Choroid plexus epithelial cell (primary cell): ENCODE measurements around the gene OTOF.

Source experiments
- DNase-seq: peaks from one replicate; pipeline ENCODE4 v3.0.0-alpha.2; 2010; ENCODE audit warnings: low read depth
- H3K4me3 ChIP-seq: 2 replicates; pipeline ENCODE4 v1.5.1; 2011; ENCODE audit warnings: low read depth, mild to moderate bottlenecking, control low read depth, low read length, moderate library complexity
- TF ChIP-seq, protein P1 (sequence below): conservative IDR thresholded peaks from 2 replicates; pipeline ENCODE4 v1.5.1; 2011; ENCODE audit warnings: low read depth, mild to moderate bottlenecking, control low read depth, inconsistent platforms, low read length, moderate library complexity

Gene OTOF

DNA sequence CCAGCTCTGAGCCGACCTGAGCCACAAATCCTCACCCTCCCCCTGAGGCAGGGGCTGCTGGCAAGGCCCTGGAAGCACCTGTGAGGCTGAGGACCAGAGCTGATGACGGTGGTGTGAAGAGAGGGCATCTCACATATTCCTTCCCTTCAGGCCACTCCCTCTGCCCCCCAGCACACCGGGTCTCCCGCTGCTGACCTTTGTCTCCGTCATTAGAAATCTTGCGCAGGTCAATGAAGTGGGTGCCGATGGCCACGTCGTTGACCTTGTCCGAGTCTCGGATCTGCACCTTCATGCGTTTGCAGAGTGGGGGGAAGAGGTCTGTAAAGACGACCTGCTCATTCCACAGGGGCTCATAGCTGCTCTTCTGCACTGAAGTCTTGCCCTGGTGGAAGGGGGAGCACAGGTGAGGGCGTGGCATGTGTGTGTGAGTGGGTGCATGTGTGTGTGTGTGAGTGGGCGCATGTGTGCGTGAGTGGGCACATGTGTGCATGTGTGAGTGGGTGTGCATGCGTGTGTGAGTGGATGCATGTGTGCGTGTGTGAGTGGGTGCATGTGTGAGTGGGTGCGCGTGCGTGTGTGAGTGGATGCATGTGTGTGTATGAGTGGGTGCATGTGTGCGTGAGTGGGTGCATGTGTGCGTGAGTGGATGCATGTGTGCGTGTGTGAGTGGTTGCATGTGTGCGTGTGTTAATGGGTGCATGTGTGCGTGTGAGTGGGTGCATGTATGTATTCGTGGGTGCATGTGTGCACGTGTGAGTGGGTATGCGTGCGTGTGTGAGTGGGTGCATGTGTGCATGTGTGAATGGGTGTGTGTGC, 4.5 kb upstream of the OTOF start:
- DNase-seq: no peak
- TF ChIP-seq, protein P1, sequence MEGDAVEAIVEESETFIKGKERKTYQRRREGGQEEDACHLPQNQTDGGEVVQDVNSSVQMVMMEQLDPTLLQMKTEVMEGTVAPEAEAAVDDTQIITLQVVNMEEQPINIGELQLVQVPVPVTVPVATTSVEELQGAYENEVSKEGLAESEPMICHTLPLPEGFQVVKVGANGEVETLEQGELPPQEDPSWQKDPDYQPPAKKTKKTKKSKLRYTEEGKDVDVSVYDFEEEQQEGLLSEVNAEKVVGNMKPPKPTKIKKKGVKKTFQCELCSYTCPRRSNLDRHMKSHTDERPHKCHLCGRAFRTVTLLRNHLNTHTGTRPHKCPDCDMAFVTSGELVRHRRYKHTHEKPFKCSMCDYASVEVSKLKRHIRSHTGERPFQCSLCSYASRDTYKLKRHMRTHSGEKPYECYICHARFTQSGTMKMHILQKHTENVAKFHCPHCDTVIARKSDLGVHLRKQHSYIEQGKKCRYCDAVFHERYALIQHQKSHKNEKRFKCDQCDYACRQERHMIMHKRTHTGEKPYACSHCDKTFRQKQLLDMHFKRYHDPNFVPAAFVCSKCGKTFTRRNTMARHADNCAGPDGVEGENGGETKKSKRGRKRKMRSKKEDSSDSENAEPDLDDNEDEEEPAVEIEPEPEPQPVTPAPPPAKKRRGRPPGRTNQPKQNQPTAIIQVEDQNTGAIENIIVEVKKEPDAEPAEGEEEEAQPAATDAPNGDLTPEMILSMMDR: no peak
- no peak overlapping the region for H3K4me3 ChIP-seq

DNA sequence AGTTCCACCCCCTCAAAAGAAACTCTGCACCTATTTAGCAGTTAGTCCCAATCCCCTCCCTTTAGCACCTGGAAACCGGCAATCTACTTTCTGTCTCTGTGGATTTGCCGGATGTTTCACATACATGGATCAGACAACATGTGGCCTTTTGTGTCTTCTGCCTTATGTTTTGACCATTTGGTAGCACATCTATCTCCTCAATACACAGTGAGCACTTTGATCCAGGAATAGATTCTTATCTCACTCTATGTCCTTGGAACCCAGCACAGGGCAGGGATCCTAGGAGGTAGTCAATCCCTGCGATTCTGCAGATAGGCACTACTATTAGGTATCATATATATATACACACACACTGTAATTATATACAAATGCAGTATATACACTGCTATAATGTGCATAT, 3.8 kb upstream of the OTOF start:
- no peak for DNase-seq
- H3K4me3 ChIP-seq: no peak overlapping the region
- TF ChIP-seq, protein P1: no peak

DNA sequence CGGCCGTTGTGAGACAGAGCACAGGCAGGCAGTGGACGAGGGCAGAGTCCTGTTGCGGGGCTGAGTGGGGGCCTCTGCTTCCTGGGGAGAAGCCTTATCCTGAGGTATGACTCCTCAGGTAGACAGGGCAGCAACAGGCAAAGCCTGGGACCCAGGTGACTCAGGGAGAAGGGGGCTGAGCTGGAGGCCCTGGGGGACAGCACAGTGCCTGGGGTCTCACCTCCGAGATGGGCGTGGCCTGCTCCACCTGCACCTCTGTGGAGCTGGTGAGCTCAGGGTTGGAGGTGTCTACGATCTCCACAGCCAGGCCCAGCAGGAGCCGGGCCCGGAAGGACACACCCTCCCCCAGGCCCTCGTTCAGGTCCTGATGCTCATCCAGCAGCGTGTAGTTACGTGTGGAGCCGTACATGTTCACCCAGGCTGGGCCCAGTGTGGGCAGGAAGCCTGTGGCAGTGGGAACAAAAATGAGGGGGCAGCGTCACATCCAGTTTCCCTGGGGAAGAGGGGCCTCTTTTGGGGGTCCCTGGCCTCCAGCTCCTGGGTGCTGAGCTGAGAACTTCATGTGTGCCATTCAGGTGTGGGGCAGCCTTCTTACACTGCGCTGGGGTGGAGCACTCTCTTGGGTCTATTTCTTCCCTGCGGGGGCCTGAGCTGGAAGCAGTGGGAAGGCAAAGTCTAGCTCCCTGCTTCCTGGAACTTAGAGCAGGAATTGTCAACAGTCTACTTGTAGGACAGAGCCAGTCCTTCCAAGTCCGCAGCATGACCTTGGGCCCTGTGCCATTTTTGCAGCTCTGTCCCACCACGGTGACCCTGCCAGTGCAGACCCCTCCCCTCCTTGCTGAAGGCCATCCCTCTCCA, 2.9 kb upstream of the OTOF start:
- no peak overlapping the region for H3K4me3 ChIP-seq
- DNase-seq: no peak
- TF ChIP-seq, protein P1: no peak

DNA sequence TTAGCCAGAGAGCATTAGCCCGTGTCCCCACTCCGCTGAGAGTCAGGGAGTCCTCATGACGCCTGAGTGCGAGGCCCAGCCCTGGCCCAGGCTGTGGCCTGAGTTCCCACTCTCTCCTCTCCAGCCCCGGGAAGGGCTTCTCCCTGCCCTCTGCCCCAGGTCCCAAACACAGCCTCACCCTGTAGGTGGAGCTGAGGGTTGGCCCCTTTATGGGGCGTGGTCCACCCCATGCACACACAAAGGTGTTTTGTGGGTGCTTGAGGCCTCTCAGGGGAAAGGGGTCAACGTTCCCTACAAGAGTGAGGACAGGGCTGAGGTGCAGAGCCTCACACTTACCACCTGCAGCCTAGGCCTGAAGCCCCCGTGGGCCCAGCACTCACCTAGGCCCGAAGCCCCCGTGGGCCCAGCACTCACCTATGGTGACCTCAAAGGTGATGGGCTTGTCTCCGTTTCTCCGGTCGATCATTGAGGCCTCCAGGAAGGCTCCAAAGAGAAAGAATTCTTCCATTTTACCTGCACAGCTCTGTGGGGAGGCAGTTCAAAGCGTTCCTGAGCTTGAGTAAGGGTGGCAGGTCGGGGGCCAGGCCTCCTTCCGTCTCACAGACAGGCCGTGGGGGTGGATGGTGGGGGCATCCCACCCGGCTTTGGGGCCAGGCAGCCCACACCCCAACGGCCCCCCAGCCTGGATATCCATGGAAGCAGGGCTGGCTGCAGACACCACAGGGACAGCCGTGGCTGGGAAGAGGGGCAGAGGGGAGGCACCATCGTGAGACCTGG, 2.1 kb upstream of the OTOF start:
- no peak for DNase-seq
- no peak overlapping the region for H3K4me3 ChIP-seq
- TF ChIP-seq, protein P1: no peak

DNA sequence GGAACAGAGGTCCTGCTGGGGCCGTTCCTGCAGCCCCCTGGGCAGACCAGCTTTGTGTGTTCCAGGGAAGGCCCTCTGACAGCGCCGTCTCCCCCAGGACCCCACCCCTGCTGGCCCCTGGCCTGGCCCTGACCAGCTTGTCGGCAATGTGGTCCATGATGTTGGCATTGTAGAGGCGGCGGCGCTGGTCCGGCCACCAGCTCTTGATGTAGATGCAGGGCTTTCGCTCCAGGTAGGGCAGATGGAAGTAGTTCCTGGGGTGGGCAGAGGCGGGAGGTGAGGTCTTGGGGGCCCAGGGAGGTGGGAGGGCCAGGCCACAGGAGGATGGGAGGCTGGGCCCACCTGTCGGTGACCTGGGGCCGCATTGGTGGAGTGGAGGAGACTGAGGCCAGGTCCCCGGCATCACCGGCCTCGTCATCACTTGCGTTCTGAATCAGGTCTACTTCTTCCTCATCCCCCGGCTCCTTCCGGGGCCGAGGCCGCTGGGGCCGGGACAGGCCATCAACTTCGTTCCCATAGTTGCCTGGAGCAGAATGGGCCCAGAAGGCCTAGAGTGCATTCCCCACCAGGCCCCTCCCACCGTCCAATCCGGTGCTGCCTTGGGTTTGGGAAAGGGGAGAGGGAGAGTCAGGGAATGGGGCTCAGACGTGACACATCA, 1.3 kb upstream of the OTOF start:
- TF ChIP-seq, protein P1: no peak
- no peak for DNase-seq
- H3K4me3 ChIP-seq: no peak overlapping the region

DNA sequence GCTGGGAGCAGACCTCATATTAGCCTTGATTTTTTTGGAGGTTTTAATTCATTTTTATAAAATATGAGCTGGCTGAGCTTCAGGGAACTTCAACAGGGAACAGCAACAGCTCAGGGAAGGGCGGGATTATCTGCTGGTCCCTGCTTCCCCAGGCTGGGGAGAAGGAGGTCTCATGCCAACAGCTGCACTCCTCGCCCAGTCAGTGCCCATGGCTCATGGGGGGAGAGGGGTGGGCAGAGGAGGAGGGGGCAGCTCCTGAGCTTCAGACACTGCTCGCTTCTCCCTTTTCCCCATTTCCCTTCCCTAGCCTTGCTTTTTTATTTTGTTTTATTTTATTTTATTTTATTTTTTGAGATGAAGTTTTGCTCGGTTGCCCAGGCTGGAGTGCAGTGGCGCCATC, 442 bp upstream of the OTOF start:
- TF ChIP-seq, protein P1: no peak
- no peak for DNase-seq
- no peak overlapping the region for H3K4me3 ChIP-seq
